Hepatocyte (in vitro differentiated cells): ENCODE data around the gene ADAMTS2. TPM values are rescaled to one million over a fixed set of nuclear protein-coding genes. Genes with fewer than 3 reads are reported as not detected.

Experiments used
- DNase-seq: peaks from one replicate; pipeline ENCODE4 v3.0.0-alpha.2; 2016; ENCODE audit warnings: low spot score
- H2AFZ ChIP-seq: fragments of 200-600 bp; sonication (generic); 2 replicates; pipeline ENCODE4 v1.6.0; 2016; ENCODE audit warnings: antibody characterized with exemption, mild to moderate bottlenecking
- H3K27ac ChIP-seq: fragments of 200-600 bp; sonication (generic); 2 replicates; pipeline ENCODE4 v1.5.1; 2016; ENCODE audit warnings: mild to moderate bottlenecking
- H3K27me3 ChIP-seq: fragments of 200-600 bp; sonication (generic); 2 replicates; pipeline ENCODE4 v1.6.1; 2016
- H3K36me3 ChIP-seq: fragments of 200-600 bp; sonication (generic); replicated peaks from 2 replicates; pipeline ENCODE4 v1.5.1; 2016; ENCODE audit warnings: low read depth; ENCODE audit not compliant: insufficient read depth
- H3K4me1 ChIP-seq: fragments of 200-600 bp; sonication (generic); 2 replicates; pipeline ENCODE4 v1.5.1; 2016; ENCODE audit warnings: mild to moderate bottlenecking, moderate library complexity; ENCODE audit not compliant: insufficient read depth
- H3K4me2 ChIP-seq: fragments of 200-600 bp; sonication (generic); 2 replicates; pipeline ENCODE4 v1.6.0; 2016
- H3K4me3 ChIP-seq: fragments of 200-600 bp; sonication (generic); 2 replicates; pipeline ENCODE4 v1.5.1; 2016; ENCODE audit warnings: mild to moderate bottlenecking
- H3K79me2 ChIP-seq: fragments of 200-600 bp; sonication (generic); 2 replicates; pipeline ENCODE4 v1.6.0; 2017; ENCODE audit warnings: mild to moderate bottlenecking
- H3K9me2 ChIP-seq: fragments of 200-600 bp; sonication (generic); replicated peaks from 2 replicates; pipeline ENCODE4 v1.6.0; 2017; ENCODE audit warnings: mild to moderate bottlenecking; ENCODE audit not compliant: insufficient read depth
- H3K9me3 ChIP-seq: fragments of 200-600 bp; sonication (generic); 2 replicates; pipeline ENCODE4 v1.5.1; 2016; ENCODE audit warnings: low read depth, mild to moderate bottlenecking
- H4K20me1 ChIP-seq: fragments of 200-600 bp; sonication (generic); 2 replicates; pipeline ENCODE4 v1.6.0; 2016; ENCODE audit warnings: mild to moderate bottlenecking; ENCODE audit not compliant: insufficient read depth, poor library complexity, severe bottlenecking
- CTCF ChIP-seq: fragments of 200-600 bp; sonication (generic); IDR thresholded peaks from 2 replicates; pipeline ENCODE4 v1.5.1; 2016; ENCODE audit warnings: antibody characterized with exemption, mild to moderate bottlenecking; ENCODE audit not compliant: poor library complexity
- EZH2 ChIP-seq: fragments of 200-600 bp; sonication (generic); IDR thresholded peaks from 2 replicates; pipeline ENCODE4 v1.6.1; 2016; ENCODE audit warnings: antibody characterized with exemption, mild to moderate bottlenecking, borderline replicate concordance
- EZH2phosphoT487 ChIP-seq: fragments of 200-600 bp; sonication (generic); IDR thresholded peaks from one replicate; pipeline ENCODE4 v1.6.1; 2018; ENCODE audit warnings: antibody characterized with exemption, mild to moderate bottlenecking, low read depth, moderate library complexity; ENCODE audit not compliant: unreplicated experiment, severe bottlenecking
- WGBS: methylation state at CpG from one replicate; pipeline ENCODE4 v1.1.6; 2016; ENCODE audit warnings: low lambda C conversion rate; ENCODE audit errors: missing lambda C conversion rate; 5-methylcytosine and 5-hydroxymethylcytosine counted together
- polyA plus RNA-seq: library from polyadenylated mRNA; unstranded; fragments of >200 nt; fragmentation: Nextera tagmentation; extraction: Ambion mirVana; gene quantifications from 2 replicates; pipeline ENCODE4 v1.2.1, GENCODE V29; 2016
- total RNA-seq: library from RNA; depleted of rRNA; stranded (reverse); fragments of >200 nt; gene quantifications from 2 replicates; pipeline ENCODE4 v1.2.3, GENCODE V29; 2014

Gene ADAMTS2
- total and polyA plus RNA-seq, 2 experiments from 2014 or later = 55.4 to 78.8 TPM

- Histone ChIP-seq H3K9me2 (no peaks in the 10 kb centered on the region), H3K4me2 (no peak overlapping the region), H4K20me1 (no peaks in the 10 kb centered on the region), H3K36me3 (no peaks in the 10 kb centered on the region), H3K4me1 (peaks cover 3% of the 10 kb centered on the region), H3K27me3 (no peaks in the 10 kb centered on the region), H3K79me2 (no peaks in the 10 kb centered on the region), H3K9me3 (no peaks in the 10 kb centered on the region), H2AFZ (no peak overlapping the region), H3K27ac (no peak overlapping the region), H3K4me3 (no peak overlapping the region)
- TF ChIP-seq EZH2phosphoT487 (no peak), CTCF (no peak), EZH2 (no peak)
- 98% methylated on average over 14 of the region's 14 CpGs for WGBS
- DNase-seq = no peak
Measured at GRCh38 chr5:179240561-179240960, 104.7 kb downstream of the ADAMTS2 start.

DNA sequence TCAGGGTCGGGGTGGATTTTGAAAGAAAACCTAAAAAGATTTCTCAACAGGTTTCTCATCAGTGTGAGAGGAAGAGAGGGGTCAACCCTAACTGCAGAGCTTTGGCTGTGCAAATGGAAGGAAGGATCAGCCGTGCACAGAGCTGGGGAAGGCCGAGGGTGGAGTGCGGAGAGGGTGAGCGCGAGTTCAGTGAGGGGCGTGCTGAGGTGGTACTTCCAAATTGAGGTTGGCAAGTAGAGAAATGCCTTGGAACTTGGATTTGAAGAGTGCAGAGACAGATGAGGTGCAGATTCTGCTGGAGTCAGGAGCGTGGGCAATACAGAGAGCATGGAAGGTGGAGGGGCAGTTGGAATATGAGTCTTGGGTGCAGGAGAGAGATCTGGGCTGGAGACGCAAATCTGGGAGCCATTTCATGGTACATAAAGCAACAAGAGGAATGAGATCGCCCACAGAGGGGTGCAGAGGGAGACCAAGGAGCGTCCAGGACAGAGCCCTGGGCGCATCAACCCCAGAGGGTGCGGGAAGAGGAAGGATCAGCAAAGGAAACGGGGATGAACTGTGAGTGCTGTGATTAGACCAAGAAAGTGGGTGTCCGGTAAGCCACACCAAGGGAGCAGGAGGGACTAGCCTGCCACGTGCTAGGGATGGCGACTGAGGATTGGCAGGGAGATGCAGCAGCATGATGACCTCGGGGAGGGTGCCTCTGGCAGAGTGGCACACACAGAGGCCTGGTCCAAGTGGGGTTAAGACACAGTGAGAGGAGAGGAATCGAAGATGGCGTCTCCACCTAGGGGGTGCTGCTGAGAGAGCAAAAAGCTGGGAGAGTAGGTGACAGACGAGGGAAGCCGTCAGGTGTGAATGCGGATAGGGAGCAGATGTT, 105.8 kb downstream of the ADAMTS2 start:
- Histone ChIP-seq H2AFZ (no peak overlapping the region), H3K9me3 (no peaks in the 10 kb centered on the region), H3K27me3 (no peaks in the 10 kb centered on the region), H3K27ac (no peak overlapping the region), H3K9me2 (no peaks in the 10 kb centered on the region), H3K4me2 (no peak overlapping the region), H3K4me1 (peaks cover 3% of the 10 kb centered on the region), H3K4me3 (no peak overlapping the region), H3K36me3 (no peaks in the 10 kb centered on the region), H3K79me2 (no peaks in the 10 kb centered on the region), H4K20me1 (peaks cover 2% of the 10 kb centered on the region)
- WGBS = 95% methylated on average over 23 of the region's 23 CpGs
- TF ChIP-seq CTCF (no peak), EZH2 (no peak), EZH2phosphoT487 (no peak)
- no peak for DNase-seq

DNA sequence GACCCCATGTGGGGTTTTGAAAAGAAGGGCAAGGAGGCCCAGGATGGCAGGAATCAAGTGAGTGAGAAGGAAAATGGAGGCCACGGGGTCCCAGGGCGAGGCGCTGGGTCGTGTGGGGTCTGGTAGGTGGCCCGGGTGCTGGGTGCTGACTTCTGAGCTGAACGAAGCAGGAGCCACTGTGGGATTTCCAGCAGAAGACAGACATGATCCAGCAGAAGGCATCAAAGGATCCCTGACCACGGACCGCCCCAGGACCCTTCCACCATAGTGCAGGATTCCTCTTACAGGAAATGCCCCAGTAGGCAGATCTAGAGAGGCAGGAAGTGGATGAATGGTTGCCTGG, 106.7 kb downstream of the ADAMTS2 start:
- no peak for TF ChIP-seq EZH2
- no peak for TF ChIP-seq CTCF
- TF ChIP-seq EZH2phosphoT487 = no peak
- peaks cover 2% of the 10 kb centered on the region for H4K20me1 ChIP-seq
- DNase-seq = no peak
- H3K4me3 ChIP-seq = no peak overlapping the region
- peaks cover under 1% of the 10 kb centered on the region for H3K4me1 ChIP-seq
- WGBS = 94% methylated on average over 8 of the region's 8 CpGs
- no peak overlapping the region for H3K27ac ChIP-seq
- no peak overlapping the region for H3K4me2 ChIP-seq
- no peaks in the 10 kb centered on the region for H3K36me3 ChIP-seq
- H3K9me2 ChIP-seq = no peaks in the 10 kb centered on the region
- H2AFZ ChIP-seq = no peak overlapping the region
- no peaks in the 10 kb centered on the region for H3K79me2 ChIP-seq
- no peaks in the 10 kb centered on the region for H3K9me3 ChIP-seq
- no peaks in the 10 kb centered on the region for H3K27me3 ChIP-seq
